Subcutaneous abdominal adipose tissue (tissue), 5 donors: ENCODE results near the gene SLC22A14.

Experiments
- H3K27ac ChIP-seq: one replicate; pipeline ENCODE4 v1.7.0; 2013; ENCODE audit warnings: low read depth, mild to moderate bottlenecking, inconsistent platforms, low read length, moderate library complexity
- H3K27me3 ChIP-seq, 5 donors: one replicate each; pipeline ENCODE4 v1.7.0; 2013; ENCODE audit warnings: low read length in 5 of 5, inconsistent platforms in 1 of 5; ENCODE audit not compliant: control insufficient read depth in 5 of 5, insufficient read depth in 4 of 5
- H3K36me3 ChIP-seq, 5 donors: one replicate each; pipeline ENCODE4 v1.7.0; 2013; ENCODE audit warnings: low read length in 5 of 5; ENCODE audit not compliant: control insufficient read depth in 5 of 5, insufficient read depth in 5 of 5
- H3K4me1 ChIP-seq, 5 donors: one replicate each; pipeline ENCODE4 v1.7.0; 2013; ENCODE audit warnings: low read length in 5 of 5, mild to moderate bottlenecking in 3 of 5, moderate library complexity in 1 of 5; ENCODE audit not compliant: control insufficient read depth in 5 of 5, insufficient read depth in 5 of 5
- H3K4me3 ChIP-seq, 5 donors: one replicate each; pipeline ENCODE4 v1.7.0; 2013; ENCODE audit warnings: low read length in 5 of 5, low read depth in 1 of 5
- H3K9ac ChIP-seq, 5 donors: one replicate each; pipeline ENCODE4 v1.7.0; 2013; ENCODE audit warnings: low read length in 5 of 5, mild to moderate bottlenecking in 4 of 5, moderate library complexity in 3 of 5
- H3K9me3 ChIP-seq, 5 donors: one replicate each; pipeline ENCODE4 v1.7.0; 2013; ENCODE audit warnings: low read length in 5 of 5; ENCODE audit not compliant: control insufficient read depth in 5 of 5
- donor health status: healthy.
- donor health status: healthy.
- donor health status: healthy.
- donor health status: healthy.
- donor health status: healthy.

SLC22A14 gene

GRCh38 chr3:38268087-38268486 is 14.0 kb upstream of the SLC22A14 start:
- H3K27me3 ChIP-seq: no peaks in the 10 kb centered on the region
- H3K9me3 ChIP-seq: no peaks in the 10 kb centered on the region
- peaks cover 0 to 5% (median 0%) of the 10 kb centered on the region in 5 donors for H3K36me3 ChIP-seq
- H3K4me1 ChIP-seq: peaks cover 0 to 9% (median 0%) of the 10 kb centered on the region in 5 donors
- H3K4me3 ChIP-seq: no peak overlapping the region
- H3K9ac ChIP-seq: no peak overlapping the region
- no peak overlapping the region for H3K27ac ChIP-seq

GRCh38 chr3:38268522-38268921 is 13.6 kb upstream of the SLC22A14 start:
- Histone ChIP-seq H3K27me3 (no peaks in the 10 kb centered on the region), H3K9ac (no peak overlapping the region), H3K27ac (no peak overlapping the region), H3K4me1 (peaks cover 0 to 9% (median 0%) of the 10 kb centered on the region in 5 donors), H3K4me3 (no peak overlapping the region), H3K36me3 (peaks cover 0 to 5% (median 0%) of the 10 kb centered on the region in 5 donors), H3K9me3 (no peaks in the 10 kb centered on the region)

DNA sequence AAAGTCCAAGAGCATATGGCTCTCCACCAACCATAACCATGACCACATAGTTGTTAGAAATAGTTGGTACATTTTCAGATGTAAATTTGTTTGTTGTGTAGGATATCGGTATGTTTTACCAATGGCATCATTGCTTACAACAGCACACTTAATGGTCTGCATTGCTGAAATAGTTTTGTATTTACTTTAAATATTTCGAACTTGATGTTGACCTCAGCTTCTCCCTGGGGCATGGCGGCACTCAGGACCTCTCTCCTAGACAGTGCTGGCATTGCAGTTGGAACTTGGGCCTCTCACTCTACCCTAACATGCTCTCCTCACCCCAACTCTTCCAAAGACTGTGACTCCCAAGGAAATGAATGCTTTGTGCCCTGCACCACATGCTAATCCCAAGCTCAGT is 11.5 kb upstream of the SLC22A14 start:
- Histone ChIP-seq H3K27me3 (no peaks in the 10 kb centered on the region), H3K9ac (no peak overlapping the region), H3K4me3 (no peak overlapping the region), H3K9me3 (no peaks in the 10 kb centered on the region), H3K36me3 (peaks cover 0 to 7% (median 3%) of the 10 kb centered on the region in 5 donors), H3K4me1 (peaks cover 0 to 4% (median 0%) of the 10 kb centered on the region in 5 donors), H3K27ac (no peak overlapping the region)

DNA sequence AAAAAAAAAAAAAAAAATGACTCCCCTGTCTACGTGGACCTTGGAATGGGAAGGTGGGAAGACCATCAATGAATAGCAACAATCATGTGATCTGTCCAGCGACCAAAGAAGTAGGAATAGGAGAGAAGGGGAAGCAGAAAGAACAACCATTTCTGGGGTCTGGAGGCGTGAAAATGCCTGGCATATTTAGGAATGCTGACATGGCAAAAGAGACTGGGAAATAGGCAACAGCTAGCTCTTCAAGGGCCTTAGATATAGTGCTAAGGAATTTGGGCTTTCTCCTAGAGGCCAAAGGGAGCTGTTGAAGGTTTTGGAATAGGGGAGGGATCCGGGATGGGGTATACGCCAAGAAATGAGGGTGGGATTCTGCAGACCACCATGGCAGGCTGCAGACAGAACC is 10.5 kb upstream of the SLC22A14 start:
- H3K9ac ChIP-seq: no peak overlapping the region
- no peak overlapping the region for H3K27ac ChIP-seq
- no peaks in the 10 kb centered on the region for H3K27me3 ChIP-seq
- peaks cover 0 to 8% (median 2%) of the 10 kb centered on the region in 5 donors for H3K36me3 ChIP-seq
- H3K4me1 ChIP-seq: peaks cover 0 to 4% (median 0%) of the 10 kb centered on the region in 5 donors
- H3K9me3 ChIP-seq: no peaks in the 10 kb centered on the region
- no peak overlapping the region for H3K4me3 ChIP-seq

GRCh38 chr3:38274864-38275649 is 7.0 kb upstream of the SLC22A14 start:
- H3K36me3 ChIP-seq: peaks cover 0 to 21% (median 9%) of the 10 kb centered on the region in 5 donors
- H3K9me3 ChIP-seq: no peaks in the 10 kb centered on the region
- H3K4me3 ChIP-seq: no peak overlapping the region
- H3K4me1 ChIP-seq: peaks cover 0 to 4% (median 0%) of the 10 kb centered on the region in 5 donors
- H3K9ac ChIP-seq: no peak overlapping the region
- no peak overlapping the region for H3K27ac ChIP-seq
- no peaks in the 10 kb centered on the region for H3K27me3 ChIP-seq

DNA sequence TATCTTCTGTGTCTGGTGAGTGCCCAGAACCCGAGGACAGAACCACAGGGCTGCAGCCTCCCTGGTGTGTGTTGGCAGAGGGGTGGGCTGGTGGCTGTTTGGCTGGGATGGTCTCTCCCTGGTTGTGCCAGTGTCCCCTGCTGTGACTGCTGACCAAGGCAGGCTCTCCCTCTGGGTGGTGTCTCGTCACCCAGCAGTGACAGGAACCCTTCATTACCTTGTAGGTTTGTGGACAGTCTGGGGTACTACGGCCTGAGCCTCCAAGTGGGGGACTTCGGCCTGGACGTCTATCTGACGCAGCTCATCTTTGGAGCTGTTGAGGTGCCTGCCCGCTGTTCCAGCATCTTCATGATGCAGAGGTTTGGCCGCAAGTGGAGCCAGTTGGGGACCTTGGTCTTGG is 6.4 kb upstream of the SLC22A14 start:
- Histone ChIP-seq H3K9me3 (no peaks in the 10 kb centered on the region), H3K9ac (no peak overlapping the region), H3K27me3 (no peaks in the 10 kb centered on the region), H3K27ac (no peak overlapping the region), H3K4me1 (peaks cover 0 to 3% (median 0%) of the 10 kb centered on the region in 5 donors), H3K36me3 (peaks cover 0 to 21% (median 9%) of the 10 kb centered on the region in 5 donors), H3K4me3 (no peak overlapping the region)

DNA sequence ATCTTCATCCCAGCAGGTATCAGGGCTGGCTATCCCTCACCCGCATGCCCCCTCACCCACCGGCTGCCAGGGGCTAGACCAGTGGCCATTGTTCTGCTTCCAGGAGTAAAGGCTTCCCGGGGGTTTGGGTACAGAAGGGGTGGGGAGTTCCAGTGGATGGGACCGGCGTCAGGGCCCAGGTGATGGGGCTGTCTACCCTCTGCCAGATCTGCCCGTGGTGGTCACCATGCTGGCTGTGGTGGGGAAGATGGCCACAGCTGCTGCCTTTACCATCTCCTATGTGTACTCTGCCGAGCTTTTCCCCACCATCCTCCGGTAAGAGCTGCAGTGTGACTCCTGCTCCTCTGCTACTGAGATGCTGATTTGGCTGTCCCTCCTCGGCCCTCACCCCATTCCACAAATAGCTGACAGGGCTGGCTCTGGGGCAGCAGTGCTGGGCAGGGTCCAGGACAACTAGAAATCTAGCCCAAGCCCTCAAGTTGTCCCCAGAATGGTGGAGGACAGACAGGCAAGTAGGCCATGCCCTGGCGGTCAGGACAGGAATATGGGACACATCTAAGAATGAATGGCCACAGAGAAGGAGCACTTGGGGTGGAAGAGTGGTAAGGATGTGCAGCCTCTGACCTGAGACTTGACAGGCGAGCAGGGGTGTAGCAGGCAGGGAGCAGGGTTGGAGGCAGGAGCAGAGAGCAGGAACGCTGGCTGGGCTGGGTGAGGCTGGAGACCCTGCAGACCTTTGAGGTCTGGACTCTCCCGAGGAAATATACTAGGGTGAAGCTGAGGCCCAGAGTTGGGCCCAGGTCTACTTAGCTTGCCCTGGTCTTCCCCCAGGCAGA is 5.8 kb upstream of the SLC22A14 start:
- Histone ChIP-seq H3K36me3 (peaks cover 0 to 21% (median 9%) of the 10 kb centered on the region in 5 donors), H3K9ac (no peak overlapping the region), H3K27me3 (no peaks in the 10 kb centered on the region), H3K4me1 (no peaks in the 10 kb centered on the region), H3K4me3 (no peak overlapping the region), H3K9me3 (no peaks in the 10 kb centered on the region), H3K27ac (no peak overlapping the region)

DNA sequence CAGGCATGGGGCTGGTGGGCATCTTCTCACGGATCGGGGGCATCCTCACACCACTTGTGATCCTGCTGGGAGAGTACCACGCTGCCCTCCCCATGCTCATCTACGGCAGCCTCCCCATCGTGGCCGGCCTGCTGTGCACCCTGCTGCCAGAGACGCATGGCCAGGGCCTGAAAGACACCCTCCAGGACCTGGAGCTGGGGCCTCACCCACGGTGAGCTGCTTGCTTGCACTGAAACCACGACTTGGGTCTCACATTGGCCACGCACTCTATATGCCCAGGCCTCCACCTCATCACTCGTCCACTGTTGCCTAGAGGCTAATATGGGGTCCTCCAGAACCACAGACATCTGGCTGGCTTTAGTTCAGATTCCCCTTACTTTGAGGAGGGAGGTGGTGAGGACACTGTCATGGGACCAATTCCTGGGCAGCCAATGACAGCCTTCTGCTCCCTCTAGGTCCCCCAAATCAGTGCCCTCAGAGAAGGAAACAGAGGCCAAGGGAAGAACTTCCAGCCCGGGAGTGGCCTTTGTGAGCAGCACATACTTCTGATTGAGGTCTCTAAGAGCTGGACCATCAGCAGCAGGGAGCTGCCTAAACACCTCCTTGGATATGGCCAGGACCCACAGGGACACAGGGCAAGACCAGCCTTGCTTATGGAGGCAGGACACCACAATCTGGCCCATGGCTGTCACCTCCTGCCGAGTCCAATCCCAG is 5.0 kb upstream of the SLC22A14 start:
- Histone ChIP-seq H3K36me3 (peaks cover 0 to 21% (median 9%) of the 10 kb centered on the region in 5 donors), H3K4me3 (no peak overlapping the region), H3K9ac (no peak overlapping the region), H3K27ac (no peak overlapping the region), H3K4me1 (no peaks in the 10 kb centered on the region), H3K9me3 (peaks cover 0 to 3% (median 0%) of the 10 kb centered on the region in 5 donors), H3K27me3 (no peaks in the 10 kb centered on the region)

- Histone ChIP-seq H3K4me3 (no peak overlapping the region), H3K27me3 (no peaks in the 10 kb centered on the region), H3K27ac (no peak overlapping the region), H3K9ac (no peak overlapping the region), H3K9me3 (peaks cover 0 to 3% (median 0%) of the 10 kb centered on the region in 5 donors), H3K36me3 (peaks cover 0 to 21% (median 9%) of the 10 kb centered on the region in 5 donors), H3K4me1 (peaks cover 0 to 8% (median 7%) of the 10 kb centered on the region in 5 donors)
Observed at GRCh38 chr3:38278841-38279240, 3.3 kb upstream of the SLC22A14 start.
